Hepatic stellate cell (primary cell): ENCODE measurements around the gene RTF1.
A peak's percentile ranks its signal among the peaks of the same experiment; 100 is the strongest.

ENCODE experiments used
- DNase-seq: peaks from one replicate; pipeline ENCODE4 v3.0.0; 2011; ENCODE audit warnings: low spot score

Gene RTF1

GRCh38 chr15:41487802-41488201 lies 70.9 kb downstream of the RTF1 start:
- DNase-seq, result no peak

- DNase-seq, result no peak
Measured at GRCh38 chr15:41489641-41490040, 72.7 kb downstream of the RTF1 start.

- DNase-seq, result peak; percentile 95
Measured at GRCh38 chr15:41490355-41490754, 73.5 kb downstream of the RTF1 start.

- DNase-seq, result no peak
Measured at GRCh38 chr15:41491889-41492288, 75.0 kb downstream of the RTF1 start.

GRCh38 chr15:41492597-41493204 lies 75.8 kb downstream of the RTF1 start:
- no peak for DNase-seq

GRCh38 chr15:41493205-41493901 lies 76.5 kb downstream of the RTF1 start, which contains the start of gene ITPKA:
Gene ITPKA (plus strand): TSS chr15:41493874. CDS start chr15:41493928, 54 bp downstream.
- DNase-seq, result peak; percentile 74

GRCh38 chr15:41493902-41494189 lies 77.0 kb downstream of the RTF1 start:
- no peak for DNase-seq

GRCh38 chr15:41494190-41494921 lies 77.5 kb downstream of the RTF1 start:
- no peak for DNase-seq

- DNase-seq, result no peak
Measured at GRCh38 chr15:41494922-41495735, 78.2 kb downstream of the RTF1 start.

- DNase-seq, result no peak
Measured at GRCh38 chr15:41495736-41496599, 79.1 kb downstream of the RTF1 start.

- DNase-seq, result no peak
Measured at GRCh38 chr15:41498657-41499056, 81.8 kb downstream of the RTF1 start.

- DNase-seq, result no peak
Measured at GRCh38 chr15:41499109-41499851, 82.4 kb downstream of the RTF1 start.

GRCh38 chr15:41501191-41501917 lies 84.5 kb downstream of the RTF1 start:
- DNase-seq, result peak; percentile 60

GRCh38 chr15:41501931-41502794 lies 85.3 kb downstream of the RTF1 start:
- no peak for DNase-seq

GRCh38 chr15:41502795-41503668 lies 86.1 kb downstream of the RTF1 start:
- no peak for DNase-seq

GRCh38 chr15:41503669-41504010 lies 86.7 kb downstream of the RTF1 start:
- no peak for DNase-seq

- DNase-seq, result no peak
Measured at GRCh38 chr15:41504751-41505492, 88.0 kb downstream of the RTF1 start.
